NT2/D1 (cell line): ENCODE data around the gene ENO2.

ENCODE experiments used
- DNase-seq: peaks from one replicate; pipeline ENCODE4 v3.0.0-alpha.2; 2011; ENCODE audit warnings: low read depth, low spot score
- H3K27me3 ChIP-seq: 2 replicates; pipeline ENCODE4 v1.6.0; 2011; ENCODE audit warnings: mild to moderate bottlenecking; ENCODE audit not compliant: insufficient read length, insufficient read depth
- H3K36me3 ChIP-seq: 2 replicates; pipeline ENCODE4 v1.6.1; 2011; ENCODE audit warnings: mild to moderate bottlenecking, low read length, mixed read lengths; ENCODE audit not compliant: insufficient read depth, insufficient read length
- H3K4me1 ChIP-seq: 2 replicates; pipeline ENCODE4 v1.5.1; 2011; ENCODE audit not compliant: insufficient read depth, insufficient read length
- H3K4me3 ChIP-seq: 2 replicates; pipeline ENCODE4 v1.5.1; 2011; ENCODE audit warnings: low read depth; ENCODE audit not compliant: insufficient read length
- H3K9ac ChIP-seq: 2 replicates; pipeline ENCODE4 v1.6.0; 2011; ENCODE audit warnings: low read depth; ENCODE audit not compliant: insufficient read length
- H3K9me3 ChIP-seq: 2 replicates; pipeline ENCODE4 v1.5.1; 2011; ENCODE audit warnings: mild to moderate bottlenecking, low read length; ENCODE audit not compliant: insufficient read depth
- SUZ12 ChIP-seq: IDR thresholded peaks from 2 replicates; pipeline ENCODE4 v1.6.1; 2011; ENCODE audit not compliant: insufficient read length, insufficient read depth; ENCODE audit errors: extremely low read depth
- YY1 ChIP-seq: IDR thresholded peaks from 2 replicates; pipeline ENCODE4 v1.6.1; 2011; ENCODE audit not compliant: insufficient read length, insufficient read depth
- ZNF274 ChIP-seq: IDR thresholded peaks from 2 replicates; pipeline ENCODE4 v1.6.1; 2011; ENCODE audit warnings: mild to moderate bottlenecking, low read depth, low read length

Gene ENO2

GRCh38 chr12:6941782-6942181, 27.4 kb downstream of the ENO2 start:
- H3K36me3 ChIP-seq, result peaks cover 61% of the 10 kb centered on the region
- H3K4me3 ChIP-seq, result no peak overlapping the region
- TF ChIP-seq YY1 (no peak), SUZ12 (no peak), ZNF274 (no peak)
- H3K27me3 ChIP-seq, result no peaks in the 10 kb centered on the region
- peaks cover 33% of the 10 kb centered on the region for H3K4me1 ChIP-seq
- no peak for DNase-seq
- no peaks in the 10 kb centered on the region for H3K9me3 ChIP-seq
- peak overlapping the region; percentile 12 for H3K9ac ChIP-seq

DNA sequence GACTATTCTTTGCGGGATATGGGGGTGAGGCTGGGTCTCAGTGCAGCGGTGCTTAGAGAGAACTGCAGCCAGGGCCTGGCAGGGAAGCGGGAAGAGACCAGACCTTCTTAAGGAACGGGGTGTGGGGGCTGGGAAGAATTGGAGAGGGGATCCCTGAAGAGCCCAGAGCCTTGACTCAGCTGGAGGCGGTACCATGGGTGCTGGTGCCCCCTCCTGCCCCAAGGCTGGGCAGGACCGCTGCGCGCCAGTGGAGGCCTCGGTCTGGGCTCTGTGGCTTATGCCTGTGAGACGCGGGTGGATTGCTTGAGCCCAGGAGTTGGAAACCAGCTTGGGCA, 27.9 kb downstream of the ENO2 start:
- H3K4me3 ChIP-seq, result no peak overlapping the region
- H3K9me3 ChIP-seq, result no peaks in the 10 kb centered on the region
- peak overlapping the region; percentile 27 for H3K9ac ChIP-seq
- peaks cover 60% of the 10 kb centered on the region for H3K36me3 ChIP-seq
- H3K4me1 ChIP-seq, result peaks cover 33% of the 10 kb centered on the region
- DNase-seq, result no peak
- H3K27me3 ChIP-seq, result no peaks in the 10 kb centered on the region
- TF ChIP-seq ZNF274 (no peak), SUZ12 (no peak), YY1 (no peak)

DNA sequence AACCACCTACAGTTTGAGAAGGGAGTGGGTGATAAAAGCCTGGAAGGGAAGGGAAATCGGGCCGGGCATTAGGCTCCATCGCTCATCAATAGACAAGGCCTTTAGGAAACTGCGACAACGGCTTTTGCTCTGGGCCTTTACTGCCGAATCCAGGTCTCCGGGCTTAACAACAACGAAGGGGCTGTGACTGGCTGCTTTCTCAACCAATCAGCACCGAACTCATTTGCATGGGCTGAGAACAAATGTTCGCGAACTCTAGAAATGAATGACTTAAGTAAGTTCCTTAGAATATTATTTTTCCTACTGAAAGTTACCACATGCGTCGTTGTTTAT, 29.0 kb downstream of the ENO2 start:
- peak; percentile 99 for DNase-seq
- Histone ChIP-seq H3K9ac (peak overlapping the region; percentile 100), H3K4me3 (peak overlapping the region; percentile 13), H3K27me3 (no peaks in the 10 kb centered on the region), H3K9me3 (no peaks in the 10 kb centered on the region), H3K4me1 (peaks cover 31% of the 10 kb centered on the region), H3K36me3 (peaks cover 63% of the 10 kb centered on the region)
- TF ChIP-seq SUZ12 (no peak), YY1 (no peak), ZNF274 (no peak)

DNA sequence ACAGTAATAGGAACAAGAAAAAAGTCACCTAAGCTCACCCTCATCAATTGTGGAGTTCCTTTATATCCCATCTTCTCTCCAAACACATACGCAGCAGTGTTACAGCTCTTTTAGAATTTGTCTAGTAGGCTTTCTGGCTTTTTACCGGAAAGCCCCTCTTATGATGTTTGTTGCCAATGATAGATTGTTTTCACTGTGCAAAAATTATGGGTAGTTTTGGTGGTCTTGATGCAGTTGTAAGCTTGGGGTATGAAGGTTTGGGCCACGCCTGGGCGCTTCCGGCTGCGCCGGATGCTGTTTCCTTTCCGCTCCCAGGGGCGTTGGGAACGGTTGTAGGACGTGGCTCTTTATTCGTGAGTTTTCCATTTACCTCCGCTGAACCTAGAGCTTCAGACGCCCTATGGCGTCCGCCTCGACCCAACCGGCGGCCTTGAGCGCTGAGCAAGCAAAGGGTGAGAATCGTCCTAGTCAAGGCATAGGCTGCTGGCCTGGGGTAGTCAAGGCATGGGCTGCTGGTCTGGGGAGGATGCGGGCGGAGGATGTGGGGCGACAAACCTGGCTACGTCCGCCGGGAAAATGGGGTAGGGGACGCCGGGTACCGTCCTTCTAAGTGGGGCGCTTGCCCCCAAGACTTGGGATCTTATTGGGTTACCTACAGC, 29.5 kb downstream of the ENO2 start, which contains the start of the genes C12orf57 and RNU7-1:
TSS of gene C12orf57 (plus strand) at position 301 of the 659 bp plus-strand sequence. CDS start at position 401, 100 bp downstream.
TSS of gene RNU7-1 (plus strand) at position 95 of the 659 bp plus-strand sequence.
- peak within 1 kb of the TSS; percentile 97 for H3K4me3 ChIP-seq
- H3K9ac ChIP-seq, result peak within 1 kb of the TSS; percentile 100
- no peaks in the 10 kb centered on the region for H3K27me3 ChIP-seq
- no peaks in the 10 kb centered on the region for H3K9me3 ChIP-seq
- TF ChIP-seq SUZ12, result no peak
- TF ChIP-seq YY1, result peak; percentile 50
- no peak for TF ChIP-seq ZNF274
- peak; percentile 99 for DNase-seq
- H3K36me3 ChIP-seq, result peaks cover 58% of the 10 kb centered on the region
- peaks cover 26% of the 10 kb centered on the region for H3K4me1 ChIP-seq

DNA sequence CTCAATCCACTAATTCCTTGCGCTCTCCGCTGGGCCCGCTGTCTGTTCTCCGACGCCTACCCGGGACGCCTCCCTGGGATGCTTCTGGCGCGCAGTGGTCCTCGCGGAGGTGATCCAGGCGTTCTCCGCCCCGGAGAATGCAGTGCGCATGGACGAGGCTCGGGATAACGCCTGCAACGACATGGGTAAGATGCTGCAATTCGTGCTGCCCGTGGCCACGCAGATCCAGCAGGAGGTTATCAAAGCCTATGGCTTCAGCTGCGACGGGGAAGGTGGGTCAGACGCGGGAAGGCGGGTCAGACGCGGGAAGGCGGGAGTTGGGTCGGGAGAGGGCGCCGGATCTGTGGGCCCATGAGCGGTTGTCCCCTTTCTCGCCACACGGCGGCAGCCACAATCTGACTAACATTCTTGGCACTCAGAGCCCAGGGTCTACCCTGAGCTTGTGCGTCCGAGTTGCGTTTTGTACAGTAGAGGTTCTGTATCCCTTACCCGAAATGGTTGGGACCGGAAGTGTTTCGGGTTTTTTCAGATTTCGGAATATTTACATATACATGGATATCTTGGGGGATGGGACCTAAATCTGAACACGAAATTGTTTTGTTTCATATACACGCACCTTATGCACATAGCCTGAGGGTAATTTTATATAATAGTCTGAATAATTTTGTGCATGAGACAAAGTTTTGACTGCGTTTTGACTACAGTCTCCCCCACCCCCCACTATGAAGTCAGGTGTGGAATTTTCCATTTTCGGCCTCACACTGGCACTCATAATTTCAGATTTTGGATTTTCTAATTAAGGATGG, 30.2 kb downstream of the ENO2 start:
- H3K4me1 ChIP-seq, result peaks cover 23% of the 10 kb centered on the region
- peaks cover 50% of the 10 kb centered on the region for H3K36me3 ChIP-seq
- no peak for TF ChIP-seq ZNF274
- no peak for TF ChIP-seq SUZ12
- no peak for TF ChIP-seq YY1
- DNase-seq, result peak; percentile 99
- H3K9me3 ChIP-seq, result no peaks in the 10 kb centered on the region
- peak overlapping the region; percentile 100 for H3K9ac ChIP-seq
- H3K27me3 ChIP-seq, result no peaks in the 10 kb centered on the region
- peak overlapping the region; percentile 97 for H3K4me3 ChIP-seq

GRCh38 chr12:6945613-6946012, 31.2 kb downstream of the ENO2 start:
- peak overlapping the region; percentile 100 for H3K9ac ChIP-seq
- no peak for TF ChIP-seq YY1
- no peak for TF ChIP-seq ZNF274
- no peak for TF ChIP-seq SUZ12
- H3K4me1 ChIP-seq, result peaks cover 23% of the 10 kb centered on the region
- H3K4me3 ChIP-seq, result peak overlapping the region; percentile 52
- H3K36me3 ChIP-seq, result peaks cover 40% of the 10 kb centered on the region
- H3K27me3 ChIP-seq, result no peaks in the 10 kb centered on the region
- H3K9me3 ChIP-seq, result no peaks in the 10 kb centered on the region
- DNase-seq, result no peak
